Measurements from ENCODE around the gene MELK. TPM values are rescaled to one million over a fixed set of nuclear protein-coding genes. Genes with fewer than 3 reads are reported as not detected.

The MELK gene
- total and polyA plus RNA-seq, 2 of the 13 experiments (the other 11 are each of a cell fraction or from before 2014, with no cell fraction given) = 16.7 to 50.4 TPM

DNA sequence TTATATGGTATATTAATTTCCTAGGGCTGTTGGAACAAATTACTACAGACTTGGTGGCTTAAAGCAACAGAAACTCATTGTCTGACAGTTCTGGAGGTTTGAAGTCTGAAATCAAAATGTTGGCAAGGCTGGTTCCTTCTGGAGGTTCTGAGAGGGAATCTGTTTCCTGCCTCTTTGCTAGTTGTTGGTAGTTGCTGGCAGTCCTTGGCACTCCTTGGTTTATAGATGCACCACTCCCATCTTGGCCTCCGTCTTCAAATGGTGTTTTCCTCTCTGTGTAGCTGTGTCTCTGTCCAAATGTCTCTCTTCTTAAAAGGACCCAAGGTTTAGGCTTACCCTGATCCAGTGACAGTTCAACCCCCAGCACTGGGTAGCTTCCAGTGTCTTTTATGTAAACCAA is 17.5 kb downstream of the MELK start:
- DNase-seq (ENCODE audit: low spot score) = no peak
- Histone ChIP-seq H3K9ac (ENCODE audit: insufficient read depth, low read depth, low read length) (no peak overlapping the region), H3K27ac (ENCODE audit: extremely low read length, insufficient read depth, low read length) (no peak overlapping the region), H3K4me2 (ENCODE audit: low read depth, low read length) (no peak overlapping the region), H3K9me3 (ENCODE audit: low read length) (no peaks in the 10 kb centered on the region), H2AFZ (ENCODE audit: low read length) (no peak overlapping the region), H3K79me2 (ENCODE audit: insufficient read depth, low read length) (no peaks in the 10 kb centered on the region), H3K4me1 (ENCODE audit: insufficient read depth, low read length) (no peaks in the 10 kb centered on the region), H3K36me3 (replicated peaks in 1 of 2; ENCODE audit: control insufficient read depth in 1 of 2, insufficient read depth in 2 of 2, low read length in 2 of 2) (peaks cover 6 to 50% of the 10 kb centered on the region in 2 experiments), H4K20me1 (ENCODE audit: insufficient read depth, low read length) (no peaks in the 10 kb centered on the region), H3K27me3 (ENCODE audit: control insufficient read depth in 1 of 2, insufficient read depth in 2 of 2, low read length in 2 of 2) (no peaks in the 10 kb centered on the region), H3K4me3 (replicated peaks in 1 of 3; ENCODE audit: insufficient read depth in 1 of 3, low read depth in 2 of 3, low read length in 3 of 3) (no peak overlapping the region)
- intact Hi-C loops (cut with micrococcal nuclease; ENCODE audit: unreplicated experiment) (no loop called here), in situ Hi-C loops (cut with HindIII; ENCODE audit: extremely low pct_ligation_motif_present, low pct_unique_long_range_greater_than_20kb) (no loop called here)
- TF ChIP-seq ZNF264 (CRISPR knock-in tag; IDR thresholded peaks at IDR 0.05) (no peak), ZNF605 (CRISPR knock-in tag; IDR thresholded peaks at IDR 0.05) (no peak), ZZZ3 (CRISPR knock-in tag; IDR thresholded peaks at IDR 0.05; ENCODE audit: borderline replicate concordance) (no peak), ZNF44 (CRISPR knock-in tag; IDR thresholded peaks at IDR 0.05) (no peak), IRF2 (CRISPR knock-in tag; IDR thresholded peaks at IDR 0.05) (no peak), ZNF230 (CRISPR knock-in tag; IDR thresholded peaks at IDR 0.05) (no peak), ZNF10 (CRISPR knock-in tag; IDR thresholded peaks at IDR 0.05; ENCODE audit: borderline replicate concordance, low read depth) (no peak), ZNF331 (CRISPR knock-in tag; IDR thresholded peaks at IDR 0.05) (no peak), PHF8 (CRISPR knock-in tag; IDR thresholded peaks at IDR 0.05) (no peak), SMYD3 (CRISPR knock-in tag; IDR thresholded peaks at IDR 0.05) (no peak), MZF1 (CRISPR knock-in tag; IDR thresholded peaks at IDR 0.05; ENCODE audit: borderline replicate concordance) (no peak), SMAD3 (CRISPR knock-in tag; IDR thresholded peaks at IDR 0.05) (no peak), YEATS2 (CRISPR knock-in tag; IDR thresholded peaks at IDR 0.05; ENCODE audit: borderline replicate concordance) (no peak), POLR2G (IDR thresholded peaks at IDR 0.05; ENCODE audit: low read depth, low read length) (no peak)
- TF ChIP-seq, protein P1, sequence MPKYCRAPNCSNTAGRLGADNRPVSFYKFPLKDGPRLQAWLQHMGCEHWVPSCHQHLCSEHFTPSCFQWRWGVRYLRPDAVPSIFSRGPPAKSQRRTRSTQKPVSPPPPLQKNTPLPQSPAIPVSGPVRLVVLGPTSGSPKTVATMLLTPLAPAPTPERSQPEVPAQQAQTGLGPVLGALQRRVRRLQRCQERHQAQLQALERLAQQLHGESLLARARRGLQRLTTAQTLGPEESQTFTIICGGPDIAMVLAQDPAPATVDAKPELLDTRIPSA (CRISPR knock-in tag; IDR thresholded peaks at IDR 0.05; ENCODE audit: borderline replicate concordance) = no peak
- TF ChIP-seq, protein P2, sequence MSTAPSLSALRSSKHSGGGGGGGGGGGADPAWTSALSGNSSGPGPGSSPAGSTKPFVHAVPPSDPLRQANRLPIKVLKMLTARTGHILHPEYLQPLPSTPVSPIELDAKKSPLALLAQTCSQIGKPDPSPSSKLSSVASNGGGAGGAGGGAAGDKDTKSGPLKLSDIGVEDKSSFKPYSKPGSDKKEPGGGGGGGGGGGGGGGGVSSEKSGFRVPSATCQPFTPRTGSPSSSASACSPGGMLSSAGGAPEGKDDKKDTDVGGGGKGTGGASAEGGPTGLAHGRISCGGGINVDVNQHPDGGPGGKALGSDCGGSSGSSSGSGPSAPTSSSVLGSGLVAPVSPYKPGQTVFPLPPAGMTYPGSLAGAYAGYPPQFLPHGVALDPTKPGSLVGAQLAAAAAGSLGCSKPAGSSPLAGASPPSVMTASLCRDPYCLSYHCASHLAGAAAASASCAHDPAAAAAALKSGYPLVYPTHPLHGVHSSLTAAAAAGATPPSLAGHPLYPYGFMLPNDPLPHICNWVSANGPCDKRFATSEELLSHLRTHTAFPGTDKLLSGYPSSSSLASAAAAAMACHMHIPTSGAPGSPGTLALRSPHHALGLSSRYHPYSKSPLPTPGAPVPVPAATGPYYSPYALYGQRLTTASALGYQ (CRISPR knock-in tag; IDR thresholded peaks at IDR 0.05) = no peak
- 100% methylated on average over 1 of the region's 1 CpG for WGBS (ENCODE audit: low lambda C conversion rate)
- no peak for FAIRE-seq
- ATAC-seq = no peak
- no TSS peak for BruUV-seq (replicated peaks)
- ChIA-PET CTCF (ENCODE audit: low intra/inter-chr PET ratio, low total read pairs) (no interaction called here), POLR2A (no interaction called here)
